ENCODE measurements around the gene WBP1L.

The WBP1L gene

GRCh38 chr10:102775935-102776669, 32.4 kb downstream of the WBP1L start:
- peaks cover 6% of the 10 kb centered on the region for H3K36me3 ChIP-seq (ENCODE audit: insufficient read depth, insufficient read length, low read length)
- peaks cover 13% of the 10 kb centered on the region for H3K4me1 ChIP-seq (ENCODE audit: insufficient read depth, insufficient read length)
- H3K4me3 ChIP-seq (ENCODE audit: insufficient read length, low read depth): peak overlapping the region; percentile 29
- TF ChIP-seq ZNF274 (IDR thresholded peaks at IDR 0.05; ENCODE audit: low read depth, low read length) (no peak), SUZ12 (IDR thresholded peaks at IDR 0.05; ENCODE audit: extremely low read depth, insufficient read depth, insufficient read length) (no peak), YY1 (IDR thresholded peaks at IDR 0.05; ENCODE audit: insufficient read depth, insufficient read length) (no peak)
- H3K9ac ChIP-seq (ENCODE audit: insufficient read length, low read depth): peak overlapping the region; percentile 68
- H3K9me3 ChIP-seq (ENCODE audit: insufficient read depth, low read length): no peaks in the 10 kb centered on the region
- no peaks in the 10 kb centered on the region for H3K27me3 ChIP-seq (ENCODE audit: insufficient read depth, insufficient read length)
- DNase-seq (ENCODE audit: low read depth, low spot score): peak; percentile 30

- Histone ChIP-seq H3K9ac (ENCODE audit: insufficient read length, low read depth) (peak overlapping the region; percentile 68), H3K9me3 (ENCODE audit: insufficient read depth, low read length) (no peaks in the 10 kb centered on the region), H3K4me1 (ENCODE audit: insufficient read depth, insufficient read length) (peaks cover 13% of the 10 kb centered on the region), H3K36me3 (ENCODE audit: insufficient read depth, insufficient read length, low read length) (peaks cover 6% of the 10 kb centered on the region), H3K27me3 (ENCODE audit: insufficient read depth, insufficient read length) (no peaks in the 10 kb centered on the region), H3K4me3 (ENCODE audit: insufficient read length, low read depth) (peak overlapping the region; percentile 29)
- peak; percentile 63 for DNase-seq (ENCODE audit: low read depth, low spot score)
- TF ChIP-seq YY1 (IDR thresholded peaks at IDR 0.05; ENCODE audit: insufficient read depth, insufficient read length) (no peak), SUZ12 (IDR thresholded peaks at IDR 0.05; ENCODE audit: extremely low read depth, insufficient read depth, insufficient read length) (no peak), ZNF274 (IDR thresholded peaks at IDR 0.05; ENCODE audit: low read depth, low read length) (no peak)
These were observed 33.2 kb downstream of the WBP1L start for GRCh38 chr10:102776779-102777456.

GRCh38 chr10:102777711-102778453, 34.1 kb downstream of the WBP1L start:
- Histone ChIP-seq H3K9ac (ENCODE audit: insufficient read length, low read depth) (no peak overlapping the region), H3K27me3 (ENCODE audit: insufficient read depth, insufficient read length) (no peaks in the 10 kb centered on the region), H3K36me3 (ENCODE audit: insufficient read depth, insufficient read length, low read length) (peaks cover 6% of the 10 kb centered on the region), H3K4me3 (ENCODE audit: insufficient read length, low read depth) (no peak overlapping the region), H3K4me1 (ENCODE audit: insufficient read depth, insufficient read length) (peaks cover 17% of the 10 kb centered on the region), H3K9me3 (ENCODE audit: insufficient read depth, low read length) (no peaks in the 10 kb centered on the region)
- TF ChIP-seq ZNF274 (IDR thresholded peaks at IDR 0.05; ENCODE audit: low read depth, low read length) (no peak), YY1 (IDR thresholded peaks at IDR 0.05; ENCODE audit: insufficient read depth, insufficient read length) (no peak), SUZ12 (IDR thresholded peaks at IDR 0.05; ENCODE audit: extremely low read depth, insufficient read depth, insufficient read length) (no peak)
- no peak for DNase-seq (ENCODE audit: low read depth, low spot score)

- Histone ChIP-seq H3K4me1 (ENCODE audit: insufficient read depth, insufficient read length) (peaks cover 20% of the 10 kb centered on the region), H3K27me3 (ENCODE audit: insufficient read depth, insufficient read length) (no peaks in the 10 kb centered on the region), H3K4me3 (ENCODE audit: insufficient read length, low read depth) (no peak overlapping the region), H3K9me3 (ENCODE audit: insufficient read depth, low read length) (no peaks in the 10 kb centered on the region), H3K9ac (ENCODE audit: insufficient read length, low read depth) (no peak overlapping the region), H3K36me3 (ENCODE audit: insufficient read depth, insufficient read length, low read length) (peaks cover 6% of the 10 kb centered on the region)
- no peak for DNase-seq (ENCODE audit: low read depth, low spot score)
- TF ChIP-seq YY1 (IDR thresholded peaks at IDR 0.05; ENCODE audit: insufficient read depth, insufficient read length) (no peak), SUZ12 (IDR thresholded peaks at IDR 0.05; ENCODE audit: extremely low read depth, insufficient read depth, insufficient read length) (no peak), ZNF274 (IDR thresholded peaks at IDR 0.05; ENCODE audit: low read depth, low read length) (no peak)
These were observed 35.0 kb downstream of the WBP1L start for GRCh38 chr10:102778781-102779180.

GRCh38 chr10:102779680-102780526, 36.2 kb downstream of the WBP1L start:
- Histone ChIP-seq H3K4me3 (ENCODE audit: insufficient read length, low read depth) (no peak overlapping the region), H3K36me3 (ENCODE audit: insufficient read depth, insufficient read length, low read length) (peaks cover 6% of the 10 kb centered on the region), H3K9ac (ENCODE audit: insufficient read length, low read depth) (no peak overlapping the region), H3K9me3 (ENCODE audit: insufficient read depth, low read length) (no peaks in the 10 kb centered on the region), H3K4me1 (ENCODE audit: insufficient read depth, insufficient read length) (peaks cover 20% of the 10 kb centered on the region), H3K27me3 (ENCODE audit: insufficient read depth, insufficient read length) (no peaks in the 10 kb centered on the region)
- TF ChIP-seq YY1 (IDR thresholded peaks at IDR 0.05; ENCODE audit: insufficient read depth, insufficient read length) (no peak), ZNF274 (IDR thresholded peaks at IDR 0.05; ENCODE audit: low read depth, low read length) (no peak), SUZ12 (IDR thresholded peaks at IDR 0.05; ENCODE audit: extremely low read depth, insufficient read depth, insufficient read length) (no peak)
- DNase-seq (ENCODE audit: low read depth, low spot score): no peak

- DNase-seq (ENCODE audit: low read depth, low spot score): no peak
- no peaks in the 10 kb centered on the region for H3K9me3 ChIP-seq (ENCODE audit: insufficient read depth, low read length)
- H3K4me1 ChIP-seq (ENCODE audit: insufficient read depth, insufficient read length): peaks cover 20% of the 10 kb centered on the region
These were observed 36.7 kb downstream of the WBP1L start for GRCh38 chr10:102780527-102780808.

More at GRCh38 chr10:102780527-102780808, 36.7 kb downstream of the WBP1L start:
- no peak for TF ChIP-seq ZNF274 (IDR thresholded peaks at IDR 0.05; ENCODE audit: low read depth, low read length)
- TF ChIP-seq YY1 (IDR thresholded peaks at IDR 0.05; ENCODE audit: insufficient read depth, insufficient read length): no peak
- no peak for TF ChIP-seq SUZ12 (IDR thresholded peaks at IDR 0.05; ENCODE audit: extremely low read depth, insufficient read depth, insufficient read length)
- H3K36me3 ChIP-seq (ENCODE audit: insufficient read depth, insufficient read length, low read length): peaks cover 6% of the 10 kb centered on the region
- no peak overlapping the region for H3K9ac ChIP-seq (ENCODE audit: insufficient read length, low read depth)
- H3K4me3 ChIP-seq (ENCODE audit: insufficient read length, low read depth): no peak overlapping the region
- no peaks in the 10 kb centered on the region for H3K27me3 ChIP-seq (ENCODE audit: insufficient read depth, insufficient read length)

All from NT2/D1 (cell line).